HG03139 (cell line): Measurements from ENCODE around the gene GALNS.
"Not testable (repeated sequence)": the region's sequence is repeated elsewhere in the genome, so short reads cannot be mapped to it uniquely, and the experiment has no call there.

Experiments used
- ATAC-seq: cut with Tn5 transposase; IDR thresholded peaks from one replicate; pipeline ENCODE4 v1.9.1; 2021; ENCODE audit not compliant: unreplicated experiment

GALNS gene

DNA sequence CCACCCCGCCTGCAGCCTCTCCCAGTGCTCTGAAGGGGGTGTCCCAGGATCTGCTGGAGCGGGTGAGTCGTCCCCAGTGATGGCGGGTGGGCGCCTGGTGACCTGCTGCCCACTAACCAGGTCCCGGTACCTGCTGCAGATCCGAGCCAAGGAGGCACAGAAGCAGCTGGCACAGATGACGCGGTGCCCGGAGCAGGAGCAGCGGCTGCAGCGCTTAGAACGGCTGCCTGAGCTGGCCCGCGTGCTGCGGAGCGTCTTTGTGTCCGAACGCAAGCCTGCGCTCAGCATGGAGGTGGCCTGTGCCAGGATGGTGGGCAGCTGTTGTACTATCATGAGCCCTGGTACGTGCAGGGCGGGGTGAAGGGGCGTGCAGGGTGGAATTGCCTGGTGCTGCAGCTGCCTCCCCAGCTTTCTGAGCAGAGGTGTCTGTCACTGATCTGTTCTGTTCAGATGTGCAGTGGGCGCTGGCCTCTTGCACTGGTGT, 49.6 kb downstream of the GALNS start:
- no peak for ATAC-seq

DNA sequence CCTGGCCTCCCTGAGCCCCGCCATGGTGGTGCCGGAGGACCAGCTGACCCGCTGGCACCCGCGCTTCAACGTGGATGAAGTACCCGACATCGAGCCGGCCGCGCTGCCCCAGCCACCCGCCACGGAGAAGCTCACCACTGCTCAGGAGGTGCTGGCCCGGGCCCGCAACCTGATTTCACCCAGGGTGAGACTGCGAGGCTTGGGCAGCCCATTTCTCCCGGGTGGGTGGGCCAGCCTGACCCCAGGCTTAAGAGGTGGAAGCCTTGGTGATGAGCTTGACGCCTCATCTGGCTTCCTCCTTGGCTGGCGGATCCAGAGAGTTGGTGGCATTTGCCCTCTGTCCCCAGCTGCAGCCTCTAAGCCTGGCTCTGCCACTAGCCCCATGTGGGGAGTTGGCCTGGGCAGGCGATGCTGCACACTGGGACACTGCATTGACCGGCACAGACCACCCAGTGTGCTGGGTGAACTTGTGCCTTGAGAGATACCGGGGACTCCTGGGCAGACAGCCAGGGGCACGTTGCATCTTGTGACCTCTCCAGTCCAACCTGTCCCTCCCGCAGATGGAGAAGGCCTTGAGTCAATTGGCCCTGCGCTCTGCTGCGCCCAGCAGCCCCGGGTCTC, 50.1 kb downstream of the GALNS start:
- no peak for ATAC-seq

DNA sequence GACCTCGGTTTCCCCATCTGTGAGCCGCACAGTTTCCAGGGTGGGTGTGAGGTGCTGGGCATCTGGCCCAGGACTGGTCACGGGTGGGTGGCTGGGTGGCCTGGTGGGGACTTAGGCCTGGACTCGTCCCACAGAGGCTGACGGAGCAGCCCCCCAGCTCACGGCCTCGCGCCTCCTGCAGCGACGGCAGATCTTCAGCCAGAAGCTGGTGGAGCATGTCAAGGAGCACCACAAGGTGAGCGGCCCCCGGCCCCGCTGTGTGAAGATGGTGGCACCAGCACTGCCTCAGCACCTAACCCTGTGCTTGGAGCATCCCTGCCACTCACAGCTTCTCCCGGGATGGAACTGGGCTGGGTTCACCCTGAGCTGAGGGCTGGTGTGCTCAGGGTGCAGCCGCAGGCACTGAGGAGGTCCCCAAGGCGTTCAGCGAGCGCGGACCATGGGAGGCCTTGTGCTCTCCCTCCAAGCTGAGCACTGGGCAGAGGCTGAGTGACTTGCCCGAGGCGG, 50.8 kb downstream of the GALNS start:
- no peak for ATAC-seq

DNA sequence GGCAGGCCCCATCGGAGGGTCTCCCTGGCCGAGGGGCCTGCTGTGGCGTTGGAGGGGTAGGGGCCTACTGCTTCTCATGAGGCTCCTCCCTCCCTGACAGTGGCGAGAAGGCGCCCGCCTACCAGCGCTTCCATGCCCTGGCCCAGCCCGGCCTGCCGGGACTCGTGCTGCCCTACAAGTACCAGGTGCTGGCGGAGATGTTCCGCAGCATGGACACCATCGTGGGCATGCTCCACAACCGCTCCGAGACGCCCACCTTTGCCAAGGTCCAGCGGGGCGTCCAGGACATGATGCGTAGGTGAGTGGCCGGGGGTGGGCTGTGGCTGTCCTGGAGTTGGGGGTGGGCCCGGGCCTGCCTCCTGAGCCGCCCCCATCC, 51.4 kb downstream of the GALNS start:
- ATAC-seq: no peak

DNA sequence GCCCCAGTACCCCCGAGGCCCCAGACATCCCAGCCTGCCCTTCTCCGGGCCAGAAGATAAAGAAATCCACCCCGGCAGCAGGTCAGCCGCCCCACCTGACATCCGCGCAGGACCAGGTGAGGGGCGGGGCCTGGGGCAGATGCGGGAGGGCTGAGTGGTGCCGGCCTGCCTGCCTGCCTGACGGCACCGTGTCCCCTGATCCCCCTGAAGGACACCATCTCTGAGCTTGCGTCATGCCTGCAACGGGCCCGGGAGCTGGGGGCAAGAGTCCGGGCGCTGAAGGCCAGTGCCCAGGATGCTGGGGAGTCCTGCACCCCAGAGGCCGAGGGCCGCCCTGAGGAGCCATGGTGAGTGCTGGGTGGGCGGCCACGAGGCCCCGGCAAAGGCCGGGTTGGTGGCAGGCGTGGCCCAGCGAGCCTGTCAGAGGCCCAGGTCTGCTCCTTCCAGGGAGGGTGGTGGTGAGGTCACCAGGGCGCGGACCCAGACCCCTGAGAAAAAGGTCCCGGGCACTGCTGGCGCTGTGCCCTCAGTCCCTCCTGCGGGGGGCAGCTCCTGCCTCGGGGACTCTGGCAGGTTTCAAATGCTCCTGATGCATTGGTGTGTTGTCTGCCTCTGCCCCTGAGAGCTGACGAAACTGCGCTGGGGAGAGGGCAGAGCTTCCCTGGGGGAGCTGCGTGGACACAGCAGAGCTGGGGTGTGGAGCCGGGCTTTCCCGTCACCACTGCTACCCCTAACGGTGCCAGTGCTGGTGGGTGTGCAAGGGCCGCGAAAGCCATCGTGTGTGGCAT, 52.0 kb downstream of the GALNS start:
- no peak for ATAC-seq

DNA sequence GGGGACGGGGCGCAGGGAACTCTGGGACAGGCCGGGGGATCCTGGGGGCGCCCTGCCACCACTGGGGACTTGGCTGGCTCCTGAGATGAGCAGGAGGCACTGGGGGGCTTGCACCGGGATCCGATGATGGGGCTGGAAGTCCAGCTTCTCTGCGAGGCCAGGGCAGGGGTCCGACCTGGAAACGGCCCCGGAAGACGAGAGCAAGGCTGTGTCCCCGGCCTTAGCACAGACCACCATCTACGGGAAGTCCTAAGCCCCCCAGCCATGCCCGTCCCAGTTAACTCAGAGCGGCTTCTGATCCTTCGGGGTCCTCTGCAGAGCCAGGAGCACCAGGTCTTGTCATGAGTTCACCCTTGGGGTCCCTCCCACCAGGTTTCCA, 52.6 kb downstream of the GALNS start:
- ATAC-seq: no peak

DNA sequence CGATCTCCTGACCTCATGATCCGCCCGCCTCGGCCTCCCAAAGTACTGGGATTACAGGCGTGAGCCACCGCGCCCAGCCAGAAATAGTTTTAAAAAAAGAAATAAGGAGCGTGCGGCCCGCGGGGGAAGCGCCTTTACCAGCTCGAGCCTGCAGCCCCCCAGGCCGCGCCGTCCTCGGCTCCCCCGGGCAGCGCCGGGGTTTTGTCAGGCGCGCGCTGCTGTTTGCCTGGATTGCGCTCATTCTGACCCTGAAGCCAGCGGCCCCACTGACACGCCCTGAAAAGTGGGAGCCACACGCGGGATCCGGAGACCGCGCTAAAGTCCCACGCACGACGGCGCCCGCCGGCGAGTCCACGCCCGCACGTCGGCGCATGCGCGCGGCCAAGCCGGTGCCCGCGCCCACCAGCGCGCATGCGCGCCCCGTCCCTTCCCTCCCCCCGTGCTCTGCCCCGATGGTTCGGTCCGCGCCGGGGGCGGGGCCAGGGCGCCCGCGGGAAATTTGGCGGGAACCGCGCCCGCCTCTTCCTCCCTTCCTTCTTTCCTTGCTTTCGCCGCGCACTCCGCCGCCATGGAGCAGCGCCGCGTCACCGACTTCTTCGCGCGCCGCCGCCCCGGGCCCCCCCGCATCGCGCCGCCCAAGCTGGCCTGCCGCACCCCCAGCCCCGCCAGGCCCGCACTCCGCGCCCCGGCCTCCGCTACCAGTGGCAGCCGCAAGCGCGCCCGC, 53.3 kb downstream of the GALNS start, which contains the start of gene CDT1:
CDT1 (plus strand) TSS at position 526 of the 724 bp plus-strand sequence; CDS start at position 569, 43 bp downstream.
- peak; percentile 34 for ATAC-seq

DNA sequence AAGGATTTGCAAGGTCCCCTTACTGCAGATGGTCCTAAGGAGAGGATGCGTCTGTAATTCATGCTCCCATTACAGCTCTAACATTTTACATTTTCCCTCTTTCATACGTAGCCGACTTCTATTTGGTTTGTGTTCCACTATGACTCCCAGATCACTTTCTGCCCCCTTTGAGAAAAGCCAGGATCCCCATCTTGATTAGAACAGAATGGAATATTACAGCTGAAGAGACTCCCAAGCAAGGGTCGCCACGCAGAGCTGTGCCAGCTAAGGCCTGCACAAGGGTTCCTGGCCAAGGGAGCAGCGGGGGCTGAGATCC, 56.5 kb downstream of the GALNS start:
- no peak for ATAC-seq

DNA sequence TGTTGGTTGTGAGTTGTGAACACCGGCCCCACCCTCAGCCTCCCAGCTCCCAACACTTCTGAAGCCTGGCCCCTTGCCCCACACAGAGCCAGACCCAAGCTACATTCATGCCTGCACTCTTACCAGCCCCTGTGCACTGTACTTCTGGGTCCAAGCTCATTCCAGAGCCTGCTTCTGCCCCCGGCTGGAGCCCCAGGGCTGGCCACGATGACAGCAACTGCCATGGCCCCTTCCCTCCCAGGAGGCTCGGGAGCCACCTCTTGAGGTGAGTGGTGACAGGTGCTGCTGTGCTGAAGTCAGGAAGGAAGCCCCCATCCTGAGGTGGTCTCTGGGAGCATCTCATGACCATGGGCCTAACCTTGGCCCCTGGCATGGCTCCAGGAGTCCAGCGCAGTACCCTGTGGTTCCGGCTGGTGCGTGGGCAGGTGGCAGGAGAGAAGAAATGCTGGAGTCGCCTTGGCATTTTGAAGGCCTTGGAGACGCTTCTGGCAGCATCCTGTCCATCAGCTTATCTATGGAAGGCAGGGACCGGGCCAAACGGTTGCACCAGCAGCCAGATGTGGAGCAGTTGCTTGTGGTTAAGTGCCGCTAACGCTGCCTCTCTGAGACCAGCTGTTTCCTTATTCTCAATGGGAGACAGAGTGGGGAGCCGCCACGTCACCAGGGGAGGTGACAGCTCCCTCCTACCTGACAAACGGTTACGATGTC, 57.0 kb downstream of the GALNS start:
- ATAC-seq: no peak

DNA sequence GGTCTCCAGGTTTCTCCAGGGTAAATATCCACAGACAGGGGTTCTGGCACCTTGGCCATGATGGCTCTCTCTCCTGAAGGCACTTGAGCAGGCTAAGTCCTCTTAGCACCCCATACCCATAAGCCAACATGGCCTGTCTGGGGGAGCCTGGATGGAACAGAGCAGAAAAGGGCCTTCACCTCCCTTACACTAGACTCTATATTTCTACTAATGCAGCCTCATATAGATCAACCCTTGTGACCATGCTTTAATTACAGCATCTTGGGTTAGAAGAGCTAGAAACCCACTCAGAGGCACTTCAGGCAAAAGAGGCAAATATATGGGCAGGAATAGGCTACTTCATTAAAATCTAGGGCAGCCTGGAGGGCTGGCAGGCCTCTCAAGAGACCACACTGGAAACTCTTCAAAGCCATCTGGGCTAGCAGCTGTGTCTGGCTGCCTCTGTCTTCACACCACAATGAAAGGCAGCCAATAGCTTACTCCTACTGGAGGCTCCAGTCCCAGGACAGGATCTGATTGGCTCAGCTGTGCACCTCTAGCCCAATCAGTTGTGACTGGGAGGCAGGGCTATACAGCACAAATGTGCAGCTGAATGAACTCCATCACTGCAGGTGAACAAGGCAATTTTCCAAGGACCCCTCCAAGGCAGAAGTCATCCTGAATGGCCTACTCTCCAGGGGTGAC, 57.8 kb downstream of the GALNS start:
- no peak for ATAC-seq

DNA sequence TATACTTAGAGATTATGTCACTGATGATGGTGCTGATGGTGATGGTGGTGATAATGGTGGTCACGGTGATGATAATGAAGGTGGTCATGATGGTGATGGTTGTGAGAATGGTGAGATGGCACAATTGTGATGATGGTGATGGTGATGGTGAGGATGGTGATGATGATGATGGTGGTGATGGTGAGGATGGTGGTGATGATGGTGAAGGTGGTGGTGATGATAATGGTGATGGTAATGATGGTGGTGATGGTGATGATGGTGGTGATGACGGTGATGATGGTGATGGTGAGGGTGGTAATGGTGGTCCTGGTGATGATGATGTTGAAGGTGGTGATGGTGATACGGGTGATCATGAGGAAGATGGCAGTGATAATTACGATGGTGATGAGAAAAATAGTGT, 58.7 kb downstream of the GALNS start:
- no peak for ATAC-seq

DNA sequence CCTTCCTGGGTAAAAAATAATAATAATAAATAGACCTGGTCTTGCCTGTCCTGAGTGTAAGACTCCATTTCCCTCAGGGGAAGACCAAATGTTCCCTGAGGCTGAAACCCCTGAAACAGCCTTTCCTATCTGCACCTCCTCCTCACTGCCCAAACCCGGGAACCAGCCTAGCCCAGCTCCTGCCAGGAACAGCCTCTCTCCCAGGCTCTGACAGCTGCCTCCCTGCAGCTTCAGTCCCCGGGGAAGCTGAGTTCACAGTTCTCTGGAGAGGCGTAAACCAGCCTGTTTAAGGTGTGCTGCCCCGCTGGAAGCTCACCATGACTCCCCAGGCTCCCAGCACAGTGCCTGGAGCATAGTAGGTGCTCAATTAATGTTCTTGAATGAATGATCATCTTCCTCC, 60.5 kb downstream of the GALNS start:
- no peak for ATAC-seq

DNA sequence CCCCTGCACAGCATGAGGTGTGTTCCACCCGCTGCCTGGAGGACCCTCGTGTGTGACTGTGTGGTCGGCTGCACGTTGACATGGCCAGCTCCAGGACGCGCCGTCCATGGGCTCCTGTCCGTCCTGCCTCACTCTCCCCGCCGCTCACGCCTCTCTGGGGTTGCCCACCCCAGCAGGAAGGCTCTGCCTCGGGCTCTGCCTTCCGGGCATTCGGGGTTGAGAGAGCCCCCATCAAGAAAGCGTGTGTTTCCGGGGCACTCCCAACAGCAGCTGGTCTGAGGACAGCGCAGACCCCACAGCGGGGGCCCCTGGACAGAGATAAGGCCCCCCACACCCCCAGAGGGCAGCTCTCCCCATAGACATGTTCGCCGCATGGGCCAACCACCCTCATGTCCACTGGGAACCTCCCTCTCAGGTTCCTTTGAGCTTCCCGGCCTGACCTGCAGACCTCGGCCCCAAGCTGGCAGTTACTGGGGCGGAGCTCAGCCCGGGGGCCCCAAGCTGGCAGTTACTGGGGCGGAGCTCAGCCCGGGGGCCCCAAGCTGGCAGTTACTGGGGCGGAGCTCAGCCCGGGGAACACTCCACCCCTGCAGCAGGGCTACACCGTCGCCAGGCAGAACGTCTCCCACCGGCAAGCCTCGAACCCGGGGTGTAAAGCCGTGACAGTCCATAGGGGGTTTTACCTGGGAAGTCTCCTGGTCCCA, 63.3 kb downstream of the GALNS start:
- no peak for ATAC-seq

DNA sequence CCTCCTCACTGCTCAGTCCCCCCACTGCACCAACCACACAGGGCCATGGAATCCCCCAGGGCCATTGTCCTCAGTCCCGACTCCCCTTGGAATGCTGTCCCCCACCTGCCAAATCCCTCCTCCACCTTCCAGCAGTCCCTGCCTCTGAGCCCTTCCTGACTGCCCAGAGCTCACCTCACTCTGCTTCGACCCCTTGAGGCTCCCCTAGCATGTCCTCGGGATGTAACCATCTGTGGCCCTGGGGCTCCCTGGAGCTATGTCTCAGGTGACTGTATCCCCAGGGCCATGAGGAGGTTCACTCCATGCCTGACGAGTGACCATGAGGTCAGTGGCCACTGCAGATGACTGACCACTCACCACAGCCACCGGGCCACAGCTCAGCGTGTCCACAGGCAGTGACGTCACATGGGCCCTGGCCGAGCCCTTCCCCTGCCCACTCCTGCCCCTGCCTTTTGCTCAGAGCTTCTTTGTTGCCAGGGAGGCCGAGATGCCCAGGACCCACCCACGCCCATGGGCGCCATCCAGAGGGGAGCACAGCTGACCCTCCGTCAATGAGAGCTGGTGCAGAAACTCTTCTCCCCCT, 64.0 kb downstream of the GALNS start:
- ATAC-seq: no peak

DNA sequence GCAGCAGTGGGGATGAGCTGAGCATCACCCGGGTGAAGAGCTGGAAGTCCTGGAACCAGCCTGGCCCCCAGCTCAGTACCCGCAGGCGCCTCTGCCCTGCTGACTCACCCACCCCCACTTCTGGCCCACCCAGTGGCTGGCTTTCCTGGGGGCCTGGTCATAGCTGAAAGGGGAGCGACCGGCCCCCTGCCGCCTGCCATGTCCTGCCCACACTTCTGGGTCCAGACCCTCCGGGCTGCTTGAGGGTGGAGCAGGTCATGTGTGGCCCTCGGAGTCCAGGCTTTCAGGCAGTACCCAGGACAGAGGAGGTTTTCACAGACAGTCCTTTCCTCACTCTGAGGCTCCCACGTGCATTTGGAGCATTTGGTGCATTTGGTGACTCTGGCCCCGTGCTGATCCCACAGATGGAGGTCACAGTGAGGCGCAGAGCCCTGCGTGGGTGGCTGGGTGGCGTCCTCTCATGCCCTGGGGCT, 64.6 kb downstream of the GALNS start:
- ATAC-seq: no peak

DNA sequence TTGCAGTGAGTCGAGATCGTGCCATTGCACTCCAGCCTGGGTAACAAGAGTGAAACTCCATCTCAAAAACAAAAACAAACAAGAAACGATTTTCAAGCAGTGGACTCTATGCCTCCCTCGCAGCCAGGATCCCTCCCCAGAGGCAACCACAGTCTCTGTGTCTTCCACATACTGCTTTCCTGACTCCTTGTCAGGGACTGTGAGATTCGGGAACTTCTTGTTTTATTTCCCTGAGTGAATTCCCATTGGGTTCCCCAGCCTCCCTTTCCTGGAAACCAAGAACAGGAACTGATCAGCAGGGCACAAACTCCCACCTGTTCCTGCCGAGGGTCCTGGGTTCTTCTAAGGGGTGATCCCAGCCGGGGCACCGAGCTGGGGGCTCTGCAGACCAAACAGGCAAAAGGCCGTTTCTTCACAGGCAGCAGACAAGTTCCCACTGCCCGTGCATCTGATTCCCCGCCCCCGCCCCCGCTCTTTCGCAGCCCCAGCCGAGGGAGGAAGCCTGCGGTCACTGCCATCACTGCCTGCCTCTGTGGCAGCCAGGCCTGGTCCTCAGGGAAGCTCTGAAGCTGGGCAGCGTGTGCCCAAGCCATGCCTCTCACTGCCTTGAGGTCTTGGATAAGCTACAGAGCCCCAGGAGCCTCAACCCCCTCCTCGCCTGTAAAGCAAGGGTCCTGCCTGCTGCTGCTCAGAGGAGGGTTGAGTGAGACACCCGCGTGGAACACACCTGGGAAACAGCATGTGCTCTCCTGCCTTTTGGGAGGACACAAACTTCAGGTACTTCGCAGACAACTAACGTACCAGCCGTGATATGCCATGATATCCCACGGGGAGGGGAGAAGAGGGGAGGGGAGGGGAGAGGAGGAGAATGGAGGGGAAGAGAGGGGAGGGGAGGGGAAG, 66.2 kb downstream of the GALNS start:
- no peak for ATAC-seq

DNA sequence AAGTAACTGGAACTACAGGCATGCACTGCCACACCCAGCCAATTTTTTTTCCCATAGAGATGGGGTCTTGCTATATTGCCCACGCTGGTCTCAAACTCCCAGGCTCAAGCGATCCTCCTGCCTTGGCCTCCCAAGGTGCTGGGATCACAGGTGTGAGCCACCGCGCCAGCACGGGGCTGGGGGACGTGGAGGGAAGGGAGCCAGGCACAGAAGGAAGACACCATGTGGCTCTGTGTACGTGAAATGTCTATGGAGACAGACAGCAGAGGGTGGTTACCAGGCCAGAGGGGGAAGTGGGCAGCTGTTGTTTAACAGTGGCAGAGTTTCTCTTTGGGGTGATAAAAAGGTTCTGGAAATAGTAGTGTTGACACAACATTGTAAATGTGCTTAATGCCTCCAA, 67.2 kb downstream of the GALNS start:
- ATAC-seq: no peak

DNA sequence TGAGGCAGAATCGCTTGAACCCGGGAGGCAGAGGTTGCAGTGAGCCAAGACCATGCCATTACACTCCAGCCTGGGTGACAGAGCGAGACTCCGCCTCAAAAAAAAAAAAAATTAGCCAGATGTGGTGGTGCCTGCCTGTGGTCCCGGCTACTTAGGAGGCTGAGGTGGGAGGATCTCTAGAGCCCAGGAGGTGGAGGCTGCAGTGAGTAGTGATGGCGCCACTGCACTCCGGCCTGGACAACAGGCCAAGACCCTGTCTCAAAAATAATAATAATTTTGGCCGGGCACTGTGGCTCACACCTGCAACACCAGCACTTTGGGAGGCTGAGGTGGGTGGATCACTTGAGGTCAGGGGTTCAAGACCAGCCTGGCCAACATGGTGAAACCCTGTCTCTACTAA, 68.0 kb downstream of the GALNS start:
- ATAC-seq: not testable (repeated sequence)
